AG04450 (cell line): ENCODE data around the gene LSM3. TPM values are rescaled to one million over a fixed set of nuclear protein-coding genes. Genes with fewer than 3 reads are reported as not detected.

Experiments used
- CTCF ChIA-PET: fragments of 300-600, 350-600 bp; formaldehyde crosslinking; extraction: SDS; loops from one replicate; lab custom pipeline; 2022; ENCODE audit warnings: antibody characterized with exemption, inconsistent platforms; lab: Charles Lee
- POLR2A ChIA-PET: fragments of 350-600 bp; formaldehyde crosslinking; extraction: SDS; loops from one replicate; lab custom pipeline; 2021; ENCODE audit warnings: antibody characterized with exemption, inconsistent platforms; lab: Yijun Ruan, JAX
- DNase-seq: peaks from one replicate; pipeline ENCODE4 v3.0.0-alpha.2; 2011; ENCODE audit warnings: low read depth, low spot score
- H3K27ac ChIP-seq: one replicate; pipeline ENCODE4 v1.5.1; 2012; ENCODE audit warnings: low read depth, low read length, control low read depth
- H3K27me3 ChIP-seq: one replicate; pipeline ENCODE4 v1.6.0; 2012; ENCODE audit warnings: low read length; ENCODE audit not compliant: control insufficient read depth, insufficient read depth
- H3K4me3 ChIP-seq: 2 replicates; pipeline ENCODE4 v1.5.1; 2011; ENCODE audit warnings: mild to moderate bottlenecking, low read depth, low read length, control low read depth
- H3K9me3 ChIP-seq: 2 replicates; pipeline ENCODE4 v1.5.1; 2012; ENCODE audit warnings: low read length; ENCODE audit not compliant: control insufficient read depth, insufficient read depth
- polyA plus RNA-seq: library from polyadenylated mRNA; depleted of rRNA; stranded (reverse); fragments of >200 nt; gene quantifications from 2 replicates; pipeline ENCODE4 v1.2.3, GENCODE V29; 2011
- TF ChIP-seq, protein P1 (sequence below): IDR thresholded peaks from 2 replicates; pipeline ENCODE4 v1.5.1; 2011; ENCODE audit warnings: low read depth, low read length, control low read depth, inconsistent platforms

The LSM3 gene
- polyA plus RNA-seq, 1 experiment: 11.9 TPM

DNA sequence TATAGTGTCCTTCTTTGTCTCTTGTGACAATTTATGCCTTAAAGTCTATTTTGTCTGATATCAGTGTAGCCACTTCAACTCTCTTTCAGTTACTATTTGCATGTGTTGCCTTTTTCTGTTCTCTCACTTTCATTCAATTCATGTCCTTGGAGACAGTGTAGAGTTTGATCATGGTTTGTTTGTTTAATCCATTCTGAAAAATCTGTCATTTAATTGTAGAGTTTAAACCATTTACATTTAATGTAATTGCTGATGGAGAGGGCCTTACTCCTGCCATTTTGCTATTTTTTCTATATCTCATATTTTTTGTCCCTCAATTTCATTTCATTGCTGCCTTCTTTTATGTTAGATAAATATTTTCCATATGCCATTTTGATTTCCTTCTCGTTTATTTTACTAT is 42.3 kb downstream of the LSM3 start:
- Histone ChIP-seq H3K9me3 (no peaks in the 10 kb centered on the region; the same call in 1 of the 2 replicates), H3K27me3 (no peaks in the 10 kb centered on the region), H3K4me3 (no peak overlapping the region), H3K27ac (no peak overlapping the region)
- no peak for DNase-seq
- ChIA-PET CTCF (interaction anchor here (6.0 kb wide), 1 partner anchor 17 kb away, joined by 42 read pairs; no protein-coding TSS in a partner anchor), POLR2A (no interaction called here)
- TF ChIP-seq, protein P1, sequence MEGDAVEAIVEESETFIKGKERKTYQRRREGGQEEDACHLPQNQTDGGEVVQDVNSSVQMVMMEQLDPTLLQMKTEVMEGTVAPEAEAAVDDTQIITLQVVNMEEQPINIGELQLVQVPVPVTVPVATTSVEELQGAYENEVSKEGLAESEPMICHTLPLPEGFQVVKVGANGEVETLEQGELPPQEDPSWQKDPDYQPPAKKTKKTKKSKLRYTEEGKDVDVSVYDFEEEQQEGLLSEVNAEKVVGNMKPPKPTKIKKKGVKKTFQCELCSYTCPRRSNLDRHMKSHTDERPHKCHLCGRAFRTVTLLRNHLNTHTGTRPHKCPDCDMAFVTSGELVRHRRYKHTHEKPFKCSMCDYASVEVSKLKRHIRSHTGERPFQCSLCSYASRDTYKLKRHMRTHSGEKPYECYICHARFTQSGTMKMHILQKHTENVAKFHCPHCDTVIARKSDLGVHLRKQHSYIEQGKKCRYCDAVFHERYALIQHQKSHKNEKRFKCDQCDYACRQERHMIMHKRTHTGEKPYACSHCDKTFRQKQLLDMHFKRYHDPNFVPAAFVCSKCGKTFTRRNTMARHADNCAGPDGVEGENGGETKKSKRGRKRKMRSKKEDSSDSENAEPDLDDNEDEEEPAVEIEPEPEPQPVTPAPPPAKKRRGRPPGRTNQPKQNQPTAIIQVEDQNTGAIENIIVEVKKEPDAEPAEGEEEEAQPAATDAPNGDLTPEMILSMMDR: no peak

- DNase-seq: no peak
- no peak overlapping the region for H3K27ac ChIP-seq
- POLR2A ChIA-PET: no interaction called here
- H3K4me3 ChIP-seq: no peak overlapping the region
- CTCF ChIA-PET: interaction anchor here (0.6 to 2.8 kb wide), 4 partner anchors 18 to 40 kb away, joined by 4 to 29 read pairs (median 6); no protein-coding TSS in a partner anchor
- H3K9me3 ChIP-seq: no peaks in the 10 kb centered on the region; the same call in 1 of the 2 replicates
- TF ChIP-seq, protein P1: no peak
- H3K27me3 ChIP-seq: no peaks in the 10 kb centered on the region
Observed at GRCh38 chr3:14221902-14222301, 43.3 kb downstream of the LSM3 start.

DNA sequence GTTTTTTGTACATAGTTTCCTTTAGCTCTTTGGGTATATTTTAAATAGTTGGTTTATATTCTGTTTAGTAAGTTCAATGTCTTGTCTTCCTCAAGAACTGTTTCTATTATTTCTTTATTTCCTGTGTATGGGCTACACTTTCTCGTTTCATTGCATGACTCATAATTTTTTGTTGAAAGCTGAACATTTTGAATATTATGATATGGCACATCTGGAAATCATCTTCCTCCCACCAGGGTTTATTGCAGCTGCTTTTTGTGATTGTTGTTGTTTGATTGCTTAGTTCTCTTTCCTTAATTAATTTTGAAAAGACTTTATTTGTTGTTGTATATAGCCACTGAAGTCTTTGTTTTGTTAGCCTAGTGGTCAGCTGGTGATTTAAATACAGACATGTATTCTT is 43.8 kb downstream of the LSM3 start:
- TF ChIP-seq, protein P1: no peak
- CTCF ChIA-PET: interaction anchor here (0.6 to 2.8 kb wide), 4 partner anchors 19 to 39 kb away, joined by 4 to 29 read pairs (median 6); no protein-coding TSS in a partner anchor
- H3K9me3 ChIP-seq: no peaks in the 10 kb centered on the region; the same call in 1 of the 2 replicates
- H3K27ac ChIP-seq: no peak overlapping the region
- no peaks in the 10 kb centered on the region for H3K27me3 ChIP-seq
- DNase-seq: no peak
- POLR2A ChIA-PET: no interaction called here
- H3K4me3 ChIP-seq: no peak overlapping the region

- ChIA-PET POLR2A (interaction anchor here (0.6 kb wide), 1 partner anchor 12 kb away, joined by 9 read pairs; no protein-coding TSS in a partner anchor), CTCF (interaction anchor here (0.8 to 2.8 kb wide), 4 partner anchors 9 to 39 kb away, joined by 3 to 29 read pairs (median 4); no protein-coding TSS in a partner anchor)
- H3K27me3 ChIP-seq: no peaks in the 10 kb centered on the region
- no peak for DNase-seq
- no peaks in the 10 kb centered on the region for H3K9me3 ChIP-seq
- H3K4me3 ChIP-seq: no peak overlapping the region
- TF ChIP-seq, protein P1: no peak
- no peak overlapping the region for H3K27ac ChIP-seq
Observed at GRCh38 chr3:14222900-14223594, 44.4 kb downstream of the LSM3 start.

DNA sequence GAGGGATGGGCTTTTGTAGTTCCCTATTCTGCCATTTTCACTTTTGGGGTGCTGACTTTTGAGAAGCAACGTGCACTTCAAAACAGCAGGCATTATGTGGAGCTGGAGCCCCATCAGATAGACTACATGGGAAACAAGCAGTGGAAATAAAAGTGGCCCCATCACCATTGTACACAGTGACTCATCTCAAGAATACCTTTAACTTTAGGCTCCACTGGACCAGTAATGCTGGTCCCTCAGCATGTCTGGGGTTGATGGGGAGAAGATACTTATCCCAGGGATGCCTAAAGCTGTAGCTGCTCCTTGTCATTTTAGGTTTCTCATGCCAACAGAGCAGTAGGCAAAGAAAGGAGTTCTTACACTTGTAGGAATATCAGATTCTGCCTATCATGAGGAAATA is 45.0 kb downstream of the LSM3 start:
- Histone ChIP-seq H3K9me3 (no peaks in the 10 kb centered on the region), H3K4me3 (no peak overlapping the region), H3K27ac (no peak overlapping the region), H3K27me3 (no peaks in the 10 kb centered on the region)
- ChIA-PET POLR2A (interaction anchor here (0.6 kb wide), 1 partner anchor 13 kb away, joined by 9 read pairs; no protein-coding TSS in a partner anchor), CTCF (interaction anchor here (0.7 to 2.8 kb wide), 4 partner anchors 9 to 40 kb away, joined by 3 to 29 read pairs (median 3); no protein-coding TSS in a partner anchor)
- DNase-seq: no peak
- TF ChIP-seq, protein P1: no peak
